HCT116 (cell line): ENCODE results near the gene CST4.

ENCODE experiments used
- ATF3 ChIP-seq: IDR thresholded peaks from 2 replicates; pipeline ENCODE4 v1.6.1; 2012
- CBX3 ChIP-seq: IDR thresholded peaks from 2 replicates; pipeline ENCODE4 v1.6.1; 2012; ENCODE audit warnings: low read depth
- CTCF ChIP-seq, 3 experiments: fragments of 200-600 bp in 1 of 3; sonication (generic) in 1 of 3; IDR thresholded peaks in 2 of 3; conservative IDR thresholded peaks in 1 of 3; 2 replicates each; pipeline ENCODE4 v1.5.1; 2012 to 2017; ENCODE audit warnings: low read depth in 2 of 3, low read length in 2 of 3, antibody characterized with exemption in 1 of 3, borderline replicate concordance in 1 of 3, control low read depth in 1 of 3, mild to moderate bottlenecking in 1 of 3, mixed read lengths in 1 of 3, mixed run types in 1 of 3, moderate library complexity in 1 of 3; ENCODE audit not compliant: insufficient read depth in 1 of 3
- EZH2 ChIP-seq: fragments of 200-600 bp; sonication (generic); IDR thresholded peaks from 2 replicates; pipeline ENCODE4 v1.6.1; 2017; ENCODE audit warnings: antibody characterized with exemption, mixed run types
- JUND ChIP-seq: IDR thresholded peaks from 2 replicates; pipeline ENCODE4 v1.6.1; 2012
- MAX ChIP-seq: IDR thresholded peaks from 2 replicates; pipeline ENCODE4 v1.6.1; 2012
- POLR2A ChIP-seq: IDR thresholded peaks from 2 replicates; pipeline ENCODE4 v1.7.0; 2011; ENCODE audit warnings: borderline replicate concordance; ENCODE audit not compliant: insufficient read depth, insufficient read length; ENCODE audit errors: extremely low read depth
- POLR2AphosphoS5 ChIP-seq: IDR thresholded peaks from 2 replicates; pipeline ENCODE4 v1.6.1; 2011; ENCODE audit warnings: mild to moderate bottlenecking, low read depth, low read length, moderate library complexity
- RAD21 ChIP-seq: IDR thresholded peaks from 2 replicates; pipeline ENCODE4 v1.6.1; 2012; ENCODE audit warnings: low read depth, mild to moderate bottlenecking
- REST ChIP-seq: IDR thresholded peaks from 2 replicates; pipeline ENCODE4 v1.6.1; 2012; ENCODE audit warnings: low read depth
- YY1 ChIP-seq: IDR thresholded peaks from 2 replicates; pipeline ENCODE4 v1.6.1; 2011; ENCODE audit warnings: low read length, low read depth, moderate library complexity, mild to moderate bottlenecking; ENCODE audit not compliant: insufficient replicate concordance; ENCODE audit errors: extremely low read depth
- ZFX ChIP-seq: fragments of 450-650 bp; IDR thresholded peaks from 2 replicates; pipeline ENCODE4 v1.6.1; 2017

- no peak for TF ChIP-seq CTCF (IDR thresholded peaks at IDR 0.05 in 2 of 3, conservative IDR thresholded peaks at IDR 0.05 in 1 of 3; ENCODE audit: borderline replicate concordance in 1 of 3, insufficient read depth in 1 of 3, low read depth in 2 of 3, low read length in 2 of 3)
- no peak for TF ChIP-seq POLR2AphosphoS5
- TF ChIP-seq EZH2: no peak
- no peak for TF ChIP-seq MAX
- no peak for TF ChIP-seq RAD21
- no peak for TF ChIP-seq POLR2A
- no peak for TF ChIP-seq ATF3
- no peak for TF ChIP-seq YY1
- TF ChIP-seq REST: no peak
- no peak for TF ChIP-seq JUND
- no peak for TF ChIP-seq CBX3
- no peak for TF ChIP-seq ZFX
These were observed 29.7 kb downstream of the CST4 start for GRCh38 chr20:23658989-23659609.
